Ovary (tissue), 3 donors: Measurements from ENCODE around the gene SH3GL3.

Experiments
- EP300 ChIP-seq: sonication (generic); formaldehyde crosslinking; IDR thresholded peaks from one replicate; pipeline ENCODE4 v1.6.1; 2017; ENCODE audit warnings: antibody characterized with exemption
- POLR2A ChIP-seq: fragments of 450-650 bp; IDR thresholded peaks from one replicate; pipeline ENCODE4 v1.6.1; 2017; ENCODE audit warnings: antibody characterized with exemption, mild to moderate bottlenecking, moderate library complexity
- TF ChIP-seq, protein P1 (sequence below), 3 donors: fragments of 450-650 bp in 2 of 3; fragments of 200-600 bp in 1 of 3; IDR thresholded peaks; one replicate each; pipeline versions ENCODE4 v1.5.1 to v1.8.0; 2016 to 2022; ENCODE audit warnings: antibody characterized with exemption in 3 of 3, mild to moderate bottlenecking in 1 of 3
- donor health status: DM: no; HTN: no; CAD: no.

DNA sequence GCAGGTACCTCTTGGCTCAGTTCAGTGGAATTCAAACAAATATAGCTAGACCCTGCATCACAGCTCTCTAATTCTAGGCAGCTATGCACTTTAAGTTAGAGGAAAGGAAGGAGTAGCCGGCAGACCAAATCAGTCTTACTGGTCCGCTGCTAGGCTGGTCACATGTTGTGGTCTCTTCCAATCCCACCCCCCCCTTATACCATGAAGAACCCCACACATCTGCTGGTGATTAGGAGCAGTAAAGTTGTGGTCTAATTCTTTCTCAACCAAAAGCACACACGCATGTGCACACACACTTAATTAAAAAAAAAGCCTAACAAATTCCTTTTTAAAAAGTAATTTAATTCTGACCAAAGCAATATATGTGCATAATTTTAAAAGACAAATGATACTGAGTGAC is 16.7 kb upstream of the SH3GL3 start:
- TF ChIP-seq POLR2A (no peak), EP300 (no peak)
- TF ChIP-seq, protein P1, sequence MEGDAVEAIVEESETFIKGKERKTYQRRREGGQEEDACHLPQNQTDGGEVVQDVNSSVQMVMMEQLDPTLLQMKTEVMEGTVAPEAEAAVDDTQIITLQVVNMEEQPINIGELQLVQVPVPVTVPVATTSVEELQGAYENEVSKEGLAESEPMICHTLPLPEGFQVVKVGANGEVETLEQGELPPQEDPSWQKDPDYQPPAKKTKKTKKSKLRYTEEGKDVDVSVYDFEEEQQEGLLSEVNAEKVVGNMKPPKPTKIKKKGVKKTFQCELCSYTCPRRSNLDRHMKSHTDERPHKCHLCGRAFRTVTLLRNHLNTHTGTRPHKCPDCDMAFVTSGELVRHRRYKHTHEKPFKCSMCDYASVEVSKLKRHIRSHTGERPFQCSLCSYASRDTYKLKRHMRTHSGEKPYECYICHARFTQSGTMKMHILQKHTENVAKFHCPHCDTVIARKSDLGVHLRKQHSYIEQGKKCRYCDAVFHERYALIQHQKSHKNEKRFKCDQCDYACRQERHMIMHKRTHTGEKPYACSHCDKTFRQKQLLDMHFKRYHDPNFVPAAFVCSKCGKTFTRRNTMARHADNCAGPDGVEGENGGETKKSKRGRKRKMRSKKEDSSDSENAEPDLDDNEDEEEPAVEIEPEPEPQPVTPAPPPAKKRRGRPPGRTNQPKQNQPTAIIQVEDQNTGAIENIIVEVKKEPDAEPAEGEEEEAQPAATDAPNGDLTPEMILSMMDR (IDR thresholded peaks at IDR 0.05) = no peak
